ENCODE measurements around the gene MYB.

DNA sequence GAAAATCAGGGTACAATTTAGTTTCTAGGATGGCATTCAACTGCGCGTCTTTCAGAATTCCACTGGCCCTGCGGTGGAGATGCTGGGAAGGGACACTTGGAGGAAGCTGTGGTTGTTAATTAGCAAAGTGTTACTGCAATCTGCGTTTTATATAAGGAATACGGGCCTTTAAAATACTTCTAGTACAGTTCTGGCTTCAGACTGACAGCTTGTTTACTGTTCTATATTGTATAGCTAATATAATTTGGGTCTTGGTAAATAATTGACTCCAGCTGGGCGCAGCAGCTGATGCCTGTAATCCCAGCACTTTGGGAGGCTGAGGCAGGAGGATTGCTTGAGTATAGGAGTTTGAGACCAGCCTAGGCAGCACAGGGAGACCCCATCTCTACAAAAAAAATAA is 63.7 kb downstream of the MYB start:
- TF ChIP-seq, protein P1, sequence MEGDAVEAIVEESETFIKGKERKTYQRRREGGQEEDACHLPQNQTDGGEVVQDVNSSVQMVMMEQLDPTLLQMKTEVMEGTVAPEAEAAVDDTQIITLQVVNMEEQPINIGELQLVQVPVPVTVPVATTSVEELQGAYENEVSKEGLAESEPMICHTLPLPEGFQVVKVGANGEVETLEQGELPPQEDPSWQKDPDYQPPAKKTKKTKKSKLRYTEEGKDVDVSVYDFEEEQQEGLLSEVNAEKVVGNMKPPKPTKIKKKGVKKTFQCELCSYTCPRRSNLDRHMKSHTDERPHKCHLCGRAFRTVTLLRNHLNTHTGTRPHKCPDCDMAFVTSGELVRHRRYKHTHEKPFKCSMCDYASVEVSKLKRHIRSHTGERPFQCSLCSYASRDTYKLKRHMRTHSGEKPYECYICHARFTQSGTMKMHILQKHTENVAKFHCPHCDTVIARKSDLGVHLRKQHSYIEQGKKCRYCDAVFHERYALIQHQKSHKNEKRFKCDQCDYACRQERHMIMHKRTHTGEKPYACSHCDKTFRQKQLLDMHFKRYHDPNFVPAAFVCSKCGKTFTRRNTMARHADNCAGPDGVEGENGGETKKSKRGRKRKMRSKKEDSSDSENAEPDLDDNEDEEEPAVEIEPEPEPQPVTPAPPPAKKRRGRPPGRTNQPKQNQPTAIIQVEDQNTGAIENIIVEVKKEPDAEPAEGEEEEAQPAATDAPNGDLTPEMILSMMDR (IDR thresholded peaks at IDR 0.05 in 2 of 3, conservative IDR thresholded peaks at IDR 0.05 in 1 of 3; ENCODE audit: borderline replicate concordance in 1 of 3, insufficient read depth in 1 of 3, low read depth in 2 of 3, low read length in 2 of 3), result no peak
- TF ChIP-seq ZNF274 (IDR thresholded peaks at IDR 0.05; ENCODE audit: low read depth, low read length) (no peak), EZH2phosphoT487 (IDR thresholded peaks at IDR 0.05; ENCODE audit: borderline replicate concordance) (no peak), POLR2A (IDR thresholded peaks at IDR 0.05; ENCODE audit: borderline replicate concordance, extremely low read depth, insufficient read depth, insufficient read length) (no peak), EGR1 (IDR thresholded peaks at IDR 0.05; ENCODE audit: low read depth) (no peak), EZH2 (IDR thresholded peaks at IDR 0.05) (no peak), ZBTB33 (IDR thresholded peaks at IDR 0.05; ENCODE audit: extremely low read depth, insufficient replicate concordance, low read length) (no peak), ATF3 (IDR thresholded peaks at IDR 0.05) (no peak), REST (IDR thresholded peaks at IDR 0.05; ENCODE audit: low read depth) (no peak), TCF7L2 (IDR thresholded peaks at IDR 0.05; ENCODE audit: borderline replicate concordance, extremely low read depth, insufficient read depth, insufficient read length) (no peak), ELF1 (IDR thresholded peaks at IDR 0.05; ENCODE audit: borderline replicate concordance, low read depth) (no peak), JUND (IDR thresholded peaks at IDR 0.05) (no peak), YY1 (IDR thresholded peaks at IDR 0.05; ENCODE audit: extremely low read depth, insufficient replicate concordance, low read depth, low read length) (no peak), SP1 (IDR thresholded peaks at IDR 0.05; ENCODE audit: low read depth) (no peak)
